GM10266 (cell line): ENCODE results near the gene RABEP2.

ENCODE experiments used
- DNase-seq: peaks from one replicate; pipeline ENCODE4 v3.0.0; 2012; ENCODE audit errors: extremely low spot score
- TF ChIP-seq, protein P1 (sequence below): IDR thresholded peaks from 2 replicates; pipeline ENCODE4 v1.5.1; 2012; ENCODE audit warnings: mild to moderate bottlenecking, low read depth; ENCODE audit not compliant: control insufficient read depth, insufficient read depth; ENCODE audit errors: missing control alignments

Gene RABEP2

DNA sequence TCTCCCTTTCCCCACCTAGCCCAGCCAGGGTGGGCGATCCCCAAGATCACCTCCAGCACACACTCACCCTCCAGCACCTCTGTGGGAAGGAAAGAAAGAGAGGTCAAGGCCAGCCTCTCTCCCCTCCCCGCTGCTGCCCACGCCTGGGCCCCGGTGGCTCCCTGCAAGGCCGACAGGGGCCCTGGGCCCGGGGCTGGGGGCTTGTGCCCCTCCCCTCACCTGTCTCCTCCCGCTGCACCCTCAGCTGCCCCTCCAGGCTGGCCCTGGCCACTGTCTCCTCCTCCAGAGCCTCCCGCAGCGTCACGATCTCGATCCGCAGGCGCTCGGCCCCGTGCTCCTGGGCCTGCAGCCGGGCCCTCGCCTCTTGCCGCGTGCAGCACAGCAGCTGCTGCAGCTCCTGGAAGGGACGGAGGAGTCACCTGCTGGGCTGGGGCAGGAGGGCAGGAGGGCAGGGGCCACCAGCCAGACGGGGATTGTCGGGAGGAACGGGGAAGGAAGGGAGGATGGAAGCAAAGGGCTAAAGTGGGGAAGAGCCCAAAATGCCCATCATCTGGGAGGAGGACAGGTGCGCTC is 19.2 kb downstream of the RABEP2 start:
- TF ChIP-seq, protein P1, sequence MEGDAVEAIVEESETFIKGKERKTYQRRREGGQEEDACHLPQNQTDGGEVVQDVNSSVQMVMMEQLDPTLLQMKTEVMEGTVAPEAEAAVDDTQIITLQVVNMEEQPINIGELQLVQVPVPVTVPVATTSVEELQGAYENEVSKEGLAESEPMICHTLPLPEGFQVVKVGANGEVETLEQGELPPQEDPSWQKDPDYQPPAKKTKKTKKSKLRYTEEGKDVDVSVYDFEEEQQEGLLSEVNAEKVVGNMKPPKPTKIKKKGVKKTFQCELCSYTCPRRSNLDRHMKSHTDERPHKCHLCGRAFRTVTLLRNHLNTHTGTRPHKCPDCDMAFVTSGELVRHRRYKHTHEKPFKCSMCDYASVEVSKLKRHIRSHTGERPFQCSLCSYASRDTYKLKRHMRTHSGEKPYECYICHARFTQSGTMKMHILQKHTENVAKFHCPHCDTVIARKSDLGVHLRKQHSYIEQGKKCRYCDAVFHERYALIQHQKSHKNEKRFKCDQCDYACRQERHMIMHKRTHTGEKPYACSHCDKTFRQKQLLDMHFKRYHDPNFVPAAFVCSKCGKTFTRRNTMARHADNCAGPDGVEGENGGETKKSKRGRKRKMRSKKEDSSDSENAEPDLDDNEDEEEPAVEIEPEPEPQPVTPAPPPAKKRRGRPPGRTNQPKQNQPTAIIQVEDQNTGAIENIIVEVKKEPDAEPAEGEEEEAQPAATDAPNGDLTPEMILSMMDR, result no peak
- no peak for DNase-seq

DNA sequence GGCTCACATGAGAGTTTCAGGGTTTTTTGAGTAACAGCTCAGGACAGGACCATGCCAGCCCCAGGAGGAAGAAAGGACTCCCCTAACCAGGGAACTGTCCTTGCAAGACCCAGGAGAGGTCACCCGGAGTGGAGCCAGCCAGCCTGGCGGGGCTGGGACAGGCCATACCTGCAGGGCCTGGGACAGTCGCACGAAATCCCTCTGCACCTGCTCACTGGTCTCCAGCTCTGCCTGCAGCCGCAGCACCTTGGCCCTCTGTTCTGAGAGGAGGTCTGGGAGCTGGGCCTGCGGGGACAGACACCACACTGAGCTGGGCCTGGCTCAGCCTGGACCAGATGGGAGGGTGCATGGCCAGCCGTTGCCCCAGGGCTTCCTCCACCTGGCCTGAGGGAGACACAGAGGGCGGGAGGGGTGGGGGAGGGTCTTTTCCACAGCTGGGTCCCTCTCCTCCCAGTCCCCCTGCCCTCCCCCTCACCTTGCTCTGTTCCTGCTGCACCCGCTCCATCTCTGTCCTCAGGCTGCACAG is 19.7 kb downstream of the RABEP2 start:
- TF ChIP-seq, protein P1, result no peak
- no peak for DNase-seq

DNA sequence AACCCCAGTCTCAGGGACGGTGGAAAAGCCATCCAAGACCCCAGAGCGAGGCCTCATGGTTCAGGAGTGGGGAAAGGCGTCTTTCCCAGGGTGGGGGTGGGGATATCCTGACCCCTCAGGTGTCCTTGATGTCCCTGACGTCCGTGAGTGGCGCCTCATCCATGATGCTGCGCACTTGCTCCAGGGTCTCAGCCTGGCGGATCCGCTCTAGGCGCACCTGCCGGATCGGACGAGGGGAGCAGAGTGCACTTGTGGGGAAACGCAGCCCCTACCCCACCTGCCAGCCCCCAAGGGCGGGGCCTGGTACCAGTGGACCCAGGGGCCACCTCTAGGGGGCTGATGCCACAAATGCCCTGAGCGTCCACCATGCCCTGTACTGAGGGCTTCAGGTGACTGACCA is 20.2 kb downstream of the RABEP2 start:
- DNase-seq, result no peak
- TF ChIP-seq, protein P1, result no peak

DNA sequence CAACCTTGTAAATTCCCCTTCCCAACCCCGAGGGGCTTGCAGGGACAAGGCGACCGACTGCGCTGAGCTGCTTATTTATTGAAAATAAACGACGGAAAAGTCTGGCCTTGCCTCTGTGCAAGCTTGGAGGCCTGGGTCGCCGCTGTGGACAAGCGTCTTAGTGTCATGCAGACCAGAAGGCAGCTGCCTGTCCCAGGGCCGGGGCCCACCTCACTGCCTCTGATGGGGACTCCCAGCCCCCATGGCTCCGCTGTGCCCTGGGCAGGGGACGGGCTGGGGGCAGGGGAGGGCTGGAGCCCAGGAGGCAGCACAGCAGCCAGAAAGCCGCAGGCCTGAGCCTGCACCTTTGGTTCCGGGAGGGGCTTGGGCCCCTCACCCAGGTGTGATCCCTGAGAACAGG is 20.7 kb downstream of the RABEP2 start:
- TF ChIP-seq, protein P1, result no peak
- DNase-seq, result no peak

DNA sequence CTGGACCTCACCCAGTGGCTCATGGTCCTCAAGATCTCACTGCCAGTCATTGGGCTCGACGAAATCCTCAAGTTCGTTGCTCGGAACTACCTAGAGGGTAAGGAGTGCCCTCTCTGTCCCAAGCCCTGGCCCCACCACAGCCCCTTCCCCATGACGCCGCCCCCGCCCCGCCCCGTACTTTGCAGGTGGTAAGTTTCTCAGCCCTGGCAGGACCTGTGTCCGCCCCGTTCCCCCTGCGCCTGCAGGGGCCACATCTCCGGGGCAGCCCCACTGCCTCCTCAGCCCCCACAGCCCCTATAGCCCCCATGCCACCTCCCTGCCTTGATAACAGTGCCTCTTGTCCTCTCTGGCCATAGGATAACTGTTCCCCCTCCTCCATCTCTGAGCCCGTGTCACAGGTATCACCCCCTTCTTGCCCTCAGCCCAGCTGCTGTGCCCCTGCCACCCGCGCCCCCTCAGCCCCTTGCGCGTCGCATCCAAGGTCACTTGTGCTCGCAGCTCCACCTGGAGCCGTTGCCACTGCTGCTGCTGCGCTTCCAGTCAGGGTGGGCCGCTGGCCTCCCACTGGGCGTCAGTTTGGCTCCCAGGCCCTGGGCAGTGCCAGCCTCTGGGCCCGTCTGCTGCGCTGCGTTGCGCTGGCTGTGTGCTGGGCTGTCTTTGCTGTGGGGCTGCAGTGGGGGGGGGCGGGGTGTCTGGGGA is 21.5 kb downstream of the RABEP2 start:
- no peak for DNase-seq
- TF ChIP-seq, protein P1, result no peak

DNA sequence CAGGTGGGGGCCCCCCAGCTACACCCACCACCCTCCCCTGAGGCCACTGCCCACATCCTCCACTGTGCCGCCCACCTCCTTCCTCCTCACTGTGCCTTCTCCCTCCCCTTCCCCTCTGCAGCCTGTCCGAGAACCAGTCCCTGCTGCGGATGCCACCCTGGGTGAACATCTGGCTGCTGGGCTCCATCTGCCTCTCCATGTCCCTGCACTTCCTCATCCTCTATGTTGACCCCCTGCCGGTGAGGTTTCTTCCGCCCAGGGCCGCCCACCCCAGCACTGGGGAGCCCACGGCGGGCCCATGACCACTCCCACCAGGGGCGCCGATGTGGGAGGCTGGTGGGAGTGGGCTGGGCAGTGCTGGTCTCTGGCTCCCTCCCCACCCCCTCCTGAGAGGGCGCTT is 22.1 kb downstream of the RABEP2 start:
- TF ChIP-seq, protein P1, result no peak
- DNase-seq, result no peak

DNA sequence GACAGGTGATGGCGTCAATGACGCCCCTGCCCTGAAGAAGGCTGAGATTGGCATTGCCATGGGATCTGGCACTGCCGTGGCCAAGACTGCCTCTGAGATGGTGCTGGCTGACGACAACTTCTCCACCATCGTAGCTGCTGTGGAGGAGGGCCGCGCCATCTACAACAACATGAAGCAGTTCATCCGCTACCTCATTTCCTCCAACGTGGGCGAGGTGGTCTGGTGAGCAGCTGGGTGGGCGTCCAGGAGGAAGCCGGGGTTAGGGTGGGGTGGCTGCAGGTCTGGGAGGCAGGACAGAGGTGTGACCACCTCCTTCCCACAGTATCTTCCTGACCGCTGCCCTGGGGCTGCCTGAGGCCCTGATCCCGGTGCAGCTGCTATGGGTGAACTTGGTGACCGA is 23.2 kb downstream of the RABEP2 start:
- TF ChIP-seq, protein P1, result no peak
- no peak for DNase-seq
